Globus pallidus (tissue), 1 donor: ENCODE data around the gene MOXD1.
"Not testable (repeated sequence)": the region's sequence is repeated elsewhere in the genome, so short reads cannot be mapped to it uniquely, and the experiment has no call there.

ENCODE experiments used
- DNase-seq: peaks from one replicate; pipeline ENCODE4 v3.0.0-alpha.2; 2015; ENCODE audit warnings: low spot score

The MOXD1 gene

GRCh38 chr6:132282696-132283095, 118.6 kb downstream of the MOXD1 start:
- no peak for DNase-seq

DNA sequence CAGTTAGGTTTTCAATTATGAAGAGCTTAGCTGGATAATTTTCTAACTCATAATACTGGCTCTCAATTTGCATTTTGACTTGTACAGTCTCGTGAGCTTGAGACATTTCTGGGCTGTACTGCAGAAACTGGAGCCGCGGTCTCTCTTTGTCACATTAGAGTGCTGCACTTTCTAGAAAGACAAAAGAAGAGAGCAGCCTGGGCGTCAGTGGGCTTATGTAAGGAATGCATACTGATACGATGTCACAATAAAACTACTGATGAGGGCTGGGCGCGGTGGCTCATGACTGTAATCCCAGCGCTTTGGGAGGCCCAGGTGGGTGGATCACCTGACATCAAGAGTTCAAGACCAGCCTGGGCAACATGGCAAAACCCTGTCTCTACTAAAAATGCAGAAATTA, 120.8 kb downstream of the MOXD1 start:
- DNase-seq = no peak

DNA sequence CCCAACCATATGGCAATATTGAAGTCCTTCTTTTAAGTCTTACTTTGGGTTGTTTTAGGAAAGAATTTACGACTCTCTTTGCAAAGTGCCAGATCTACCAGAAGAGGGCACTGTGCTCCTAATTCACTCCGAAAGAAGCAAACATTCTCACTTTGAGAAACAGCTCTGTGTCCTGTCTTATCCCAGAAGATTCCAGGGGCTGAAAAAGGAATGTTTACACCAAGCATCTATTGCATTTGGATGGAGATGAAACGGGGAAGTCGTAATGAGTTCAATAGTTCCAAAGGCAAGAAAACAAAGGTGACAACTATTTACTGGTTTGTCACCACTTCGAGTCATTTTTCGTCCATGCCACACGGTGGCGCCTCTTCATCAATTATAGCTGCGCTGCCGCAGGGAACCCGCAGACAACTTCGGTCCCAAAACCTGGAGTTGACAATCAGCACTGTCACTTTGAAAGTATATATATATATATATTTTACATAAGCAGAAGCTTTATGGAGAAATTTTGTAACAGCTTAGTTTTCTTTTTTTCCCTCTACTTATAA, 121.6 kb downstream of the MOXD1 start:
- DNase-seq = peak; percentile 83

GRCh38 chr6:132275066-132275970, 126.0 kb downstream of the MOXD1 start:
- no peak for DNase-seq

GRCh38 chr6:132272776-132273175, 128.5 kb downstream of the MOXD1 start:
- DNase-seq = no peak

- DNase-seq = no peak
Measured at GRCh38 chr6:132270726-132271402, 130.4 kb downstream of the MOXD1 start.

GRCh38 chr6:132268666-132269065, 132.6 kb downstream of the MOXD1 start:
- not testable (repeated sequence) for DNase-seq

DNA sequence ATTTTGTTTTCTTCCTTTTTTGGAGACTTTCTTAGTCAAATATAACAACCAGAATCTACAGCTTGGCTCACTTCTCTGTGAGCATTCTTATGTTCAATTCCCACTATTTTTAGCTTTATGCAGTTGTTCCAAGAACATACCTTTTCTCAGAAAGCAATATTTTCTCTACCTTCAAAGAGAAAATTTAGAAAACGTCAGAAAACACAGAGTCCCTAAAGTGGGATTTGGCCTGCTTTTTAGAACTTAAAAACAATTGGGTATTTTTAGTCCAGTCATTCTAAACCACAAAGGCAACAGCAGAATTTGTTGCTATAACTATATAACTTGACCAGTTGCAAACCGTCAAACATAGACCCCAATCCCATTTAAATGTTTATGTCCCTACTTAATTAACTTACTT, 133.1 kb downstream of the MOXD1 start:
- DNase-seq = no peak

GRCh38 chr6:132265451-132266097, 135.7 kb downstream of the MOXD1 start:
- no peak for DNase-seq

DNA sequence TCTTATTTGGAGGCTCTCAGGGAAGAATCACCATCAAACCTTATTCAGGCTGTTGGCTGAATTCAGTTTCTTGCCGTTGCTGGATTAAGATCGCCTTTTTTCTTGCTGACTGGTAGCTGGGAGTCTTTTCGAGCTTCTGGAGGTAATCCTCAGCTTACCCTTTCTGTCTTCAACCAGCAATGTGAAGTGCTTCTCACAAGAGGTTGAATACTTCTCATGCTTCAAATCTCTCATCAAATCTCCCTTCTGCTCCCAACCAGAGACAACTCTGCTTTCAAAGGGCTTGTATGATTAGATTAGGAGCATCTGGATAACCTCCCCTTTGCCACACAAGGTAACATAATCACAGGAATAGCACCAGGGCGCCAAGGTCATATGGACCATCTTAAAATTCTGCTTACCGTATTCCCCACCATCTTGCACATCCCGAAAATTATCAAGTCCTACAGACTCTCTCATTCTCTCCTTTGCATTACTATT, 137.2 kb downstream of the MOXD1 start:
- DNase-seq = no peak

GRCh38 chr6:132261354-132261753, 139.9 kb downstream of the MOXD1 start:
- DNase-seq = no peak

DNA sequence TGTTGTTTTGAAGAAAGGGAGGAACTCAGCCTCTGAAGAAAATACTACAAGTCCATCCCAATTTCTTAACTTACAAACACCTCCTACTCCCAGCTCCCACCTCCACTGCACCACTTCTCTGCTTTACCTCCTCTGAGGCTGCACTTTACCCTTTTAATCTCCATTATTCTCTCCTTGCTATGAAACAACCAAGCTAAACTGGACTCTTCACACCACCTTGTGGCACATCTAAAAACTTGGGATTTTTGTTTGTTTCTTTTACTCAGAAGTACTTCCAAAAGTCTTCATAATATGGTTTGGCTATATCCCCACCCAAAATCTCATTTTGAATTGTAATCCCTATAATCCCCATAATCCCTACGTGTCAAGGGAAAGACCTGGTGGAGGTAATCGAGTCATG, 142.2 kb downstream of the MOXD1 start:
- no peak for DNase-seq

GRCh38 chr6:132257561-132257960, 143.7 kb downstream of the MOXD1 start:
- no peak for DNase-seq

GRCh38 chr6:132256457-132256856, 144.8 kb downstream of the MOXD1 start:
- no peak for DNase-seq

DNA sequence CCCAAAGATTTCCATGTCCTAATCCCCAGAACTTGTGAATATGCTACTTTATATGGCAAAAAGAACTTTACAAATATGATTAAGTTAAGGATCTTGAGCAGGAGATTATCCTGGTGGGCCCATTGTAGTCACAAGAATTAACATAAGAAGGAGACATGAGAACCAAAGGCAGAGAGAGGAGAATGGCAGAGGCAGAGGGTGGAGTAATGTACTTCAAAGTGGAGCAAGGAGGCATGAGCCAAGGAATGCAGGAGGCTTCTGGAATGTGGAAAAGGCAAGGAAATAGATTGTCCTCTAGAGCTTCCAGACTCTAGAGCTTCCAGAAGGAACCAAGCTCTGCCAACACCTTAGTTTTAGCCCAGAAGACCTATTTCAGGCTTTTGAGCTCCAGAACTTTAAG, 147.4 kb downstream of the MOXD1 start:
- DNase-seq = no peak

DNA sequence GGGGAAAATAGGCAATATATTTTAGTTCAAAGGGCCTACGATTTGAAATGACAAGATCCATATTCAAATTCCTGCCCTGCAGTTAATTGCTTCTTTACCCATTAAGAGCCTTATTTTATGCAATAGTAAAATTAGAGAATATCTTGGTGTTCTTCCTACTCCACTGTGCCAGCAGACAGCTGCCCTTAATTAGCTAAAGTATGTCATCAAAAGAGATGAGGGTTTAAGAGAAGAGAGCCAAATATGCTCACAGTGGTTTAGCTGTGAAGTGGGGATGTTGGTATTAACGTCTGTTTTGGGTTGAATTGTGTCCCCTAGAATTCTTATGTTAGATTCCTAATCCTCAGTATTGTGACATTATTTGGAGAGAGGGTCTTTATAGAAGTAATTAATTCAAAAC, 148.1 kb downstream of the MOXD1 start:
- no peak for DNase-seq

GRCh38 chr6:132252113-132252512, 149.2 kb downstream of the MOXD1 start:
- no peak for DNase-seq

DNA sequence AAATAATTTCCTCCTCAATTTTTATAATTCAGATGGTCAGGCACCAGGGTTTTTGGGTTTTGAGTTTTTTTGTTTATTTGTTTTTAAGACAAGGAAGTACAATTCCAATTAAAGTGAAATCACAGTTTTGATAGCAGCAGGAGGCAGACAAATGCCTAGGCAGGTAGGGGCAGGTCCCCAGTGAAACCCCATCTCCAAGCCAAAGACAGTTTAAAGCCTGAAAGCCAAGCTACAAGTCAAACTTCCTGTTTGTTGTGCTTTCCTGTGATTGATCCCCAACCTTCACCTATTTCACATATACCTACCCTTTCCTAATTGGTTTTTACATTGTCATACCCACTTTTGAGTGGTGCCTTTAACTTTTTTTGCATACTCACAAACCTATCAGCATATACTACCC, 149.6 kb downstream of the MOXD1 start:
- no peak for DNase-seq

GRCh38 chr6:132247381-132248159, 153.7 kb downstream of the MOXD1 start:
- DNase-seq = no peak

DNA sequence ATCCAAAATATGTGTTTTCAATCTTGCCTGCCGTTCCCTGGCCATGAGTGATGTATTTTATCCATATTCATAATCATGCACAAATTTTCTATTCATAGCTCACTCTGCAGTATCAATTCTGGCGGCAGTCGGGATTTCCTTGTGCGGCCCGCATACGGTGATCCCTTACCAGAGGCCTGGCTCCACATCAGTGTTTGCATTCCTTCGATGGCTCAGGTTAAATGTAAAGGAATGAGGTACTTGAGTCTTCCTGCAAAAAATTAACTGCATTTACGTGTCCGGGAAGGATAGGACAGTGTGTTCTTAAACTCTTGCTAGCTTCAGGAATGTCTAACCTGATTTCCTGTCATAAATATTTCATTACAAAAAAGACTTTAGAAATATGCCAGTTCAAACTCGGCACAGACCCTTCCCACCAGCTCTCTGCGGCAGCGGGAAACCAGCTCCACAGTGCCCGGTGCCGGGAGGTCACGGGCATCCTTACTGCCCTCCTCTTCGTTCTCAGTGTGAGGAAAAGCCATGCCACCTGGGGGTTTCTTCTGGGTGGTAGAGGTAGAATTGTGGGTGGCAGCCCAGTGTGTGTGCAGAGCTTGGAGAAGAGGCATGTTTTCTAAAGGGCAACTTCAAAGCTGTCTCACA, 154.5 kb downstream of the MOXD1 start:
- no peak for DNase-seq

DNA sequence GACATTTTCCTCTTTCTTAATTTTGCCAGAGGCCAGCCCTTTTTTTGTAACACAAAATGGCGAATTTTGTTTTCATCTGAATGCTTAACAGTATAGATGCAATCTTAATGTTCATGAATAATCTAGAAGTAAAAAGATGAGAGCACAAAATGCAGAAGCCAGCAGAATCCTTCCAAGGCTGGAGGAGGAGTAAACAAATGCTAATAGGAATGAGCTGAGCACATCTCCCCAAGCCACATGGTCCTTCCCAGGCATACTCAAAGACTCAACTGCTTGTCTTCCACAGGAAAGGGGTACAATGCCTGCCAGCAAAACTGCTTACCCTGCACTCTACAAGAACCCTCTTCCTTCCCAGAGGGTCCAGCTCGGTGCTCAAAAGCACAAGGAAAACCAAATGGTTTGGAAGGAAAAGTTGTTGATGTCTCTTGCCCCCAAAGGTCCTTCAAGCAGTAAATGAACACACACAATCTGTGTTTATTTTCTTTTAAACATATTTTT, 155.1 kb downstream of the MOXD1 start:
- DNase-seq = no peak
